Cardiac fibroblast (primary cell): ENCODE measurements around the gene TWNK.

ENCODE experiments used
- DNase-seq, 2 donors: peaks; one replicate each; pipeline versions ENCODE4 v3.0.0 to v3.0.0-alpha.2; 2010; ENCODE audit warnings: low read depth in 2 of 2
- H3K4me3 ChIP-seq, 2 donors: replicated peaks in 1 of 2; 1 replicate in 1 of 2; 2 replicates in 1 of 2; pipeline ENCODE4 v1.5.1; 2011; ENCODE audit warnings: low read depth in 2 of 2, low read length in 2 of 2, mild to moderate bottlenecking in 2 of 2, moderate library complexity in 1 of 2
- TF ChIP-seq, protein P1 (sequence below): IDR thresholded peaks from one replicate; pipeline ENCODE4 v1.5.1; 2011; ENCODE audit warnings: low read depth, mild to moderate bottlenecking, low read length, inconsistent platforms

TWNK gene

DNA sequence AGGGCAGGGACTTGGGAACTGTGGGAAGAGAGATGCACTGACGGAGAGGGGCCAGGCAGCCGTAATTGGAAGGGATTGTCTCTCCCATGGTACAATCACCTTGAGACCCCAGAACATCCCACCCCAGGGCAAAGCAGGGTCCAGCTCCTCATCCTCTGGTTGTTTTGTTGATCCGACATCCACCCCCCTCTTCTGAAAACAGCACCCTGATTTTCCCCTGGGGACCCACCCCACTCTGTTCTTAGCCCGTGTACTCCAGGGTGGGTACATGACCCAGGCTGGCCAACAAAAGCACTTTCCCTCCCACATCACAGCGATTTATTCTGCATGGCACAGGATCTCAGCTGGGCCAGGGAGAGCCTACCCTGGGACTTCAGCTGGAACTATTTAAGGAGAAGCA lies 29.5 kb downstream of the TWNK start:
- H3K4me3 ChIP-seq, result no peak overlapping the region
- TF ChIP-seq, protein P1, sequence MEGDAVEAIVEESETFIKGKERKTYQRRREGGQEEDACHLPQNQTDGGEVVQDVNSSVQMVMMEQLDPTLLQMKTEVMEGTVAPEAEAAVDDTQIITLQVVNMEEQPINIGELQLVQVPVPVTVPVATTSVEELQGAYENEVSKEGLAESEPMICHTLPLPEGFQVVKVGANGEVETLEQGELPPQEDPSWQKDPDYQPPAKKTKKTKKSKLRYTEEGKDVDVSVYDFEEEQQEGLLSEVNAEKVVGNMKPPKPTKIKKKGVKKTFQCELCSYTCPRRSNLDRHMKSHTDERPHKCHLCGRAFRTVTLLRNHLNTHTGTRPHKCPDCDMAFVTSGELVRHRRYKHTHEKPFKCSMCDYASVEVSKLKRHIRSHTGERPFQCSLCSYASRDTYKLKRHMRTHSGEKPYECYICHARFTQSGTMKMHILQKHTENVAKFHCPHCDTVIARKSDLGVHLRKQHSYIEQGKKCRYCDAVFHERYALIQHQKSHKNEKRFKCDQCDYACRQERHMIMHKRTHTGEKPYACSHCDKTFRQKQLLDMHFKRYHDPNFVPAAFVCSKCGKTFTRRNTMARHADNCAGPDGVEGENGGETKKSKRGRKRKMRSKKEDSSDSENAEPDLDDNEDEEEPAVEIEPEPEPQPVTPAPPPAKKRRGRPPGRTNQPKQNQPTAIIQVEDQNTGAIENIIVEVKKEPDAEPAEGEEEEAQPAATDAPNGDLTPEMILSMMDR, result no peak
- no peak for DNase-seq

DNA sequence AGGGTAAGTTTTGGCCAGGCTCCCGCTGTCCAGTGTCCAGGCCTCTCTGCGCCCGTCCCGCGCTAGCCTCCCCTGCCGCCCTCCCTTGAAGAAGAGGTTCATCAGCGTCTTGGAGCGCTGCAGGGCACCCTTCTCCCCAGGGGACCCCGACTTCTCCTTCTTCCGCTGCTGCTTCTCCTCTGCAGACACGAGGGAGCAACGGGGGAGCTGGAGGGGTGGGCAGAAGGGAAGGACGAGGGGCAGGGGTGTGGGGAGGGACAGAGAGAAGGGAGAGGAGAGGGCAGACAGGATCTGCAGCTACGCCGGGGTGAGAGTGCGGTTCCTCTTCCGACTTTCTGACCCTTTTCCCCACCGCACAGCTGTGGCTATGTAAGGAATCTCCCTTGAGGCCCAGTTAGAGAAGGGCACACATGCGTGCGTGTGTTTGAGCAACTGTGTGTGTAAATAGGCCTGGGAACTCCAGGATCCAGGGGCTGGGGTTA lies 30.8 kb downstream of the TWNK start:
- DNase-seq, result peak in 1 of 2 donors; percentile 46
- TF ChIP-seq, protein P1, result no peak

DNA sequence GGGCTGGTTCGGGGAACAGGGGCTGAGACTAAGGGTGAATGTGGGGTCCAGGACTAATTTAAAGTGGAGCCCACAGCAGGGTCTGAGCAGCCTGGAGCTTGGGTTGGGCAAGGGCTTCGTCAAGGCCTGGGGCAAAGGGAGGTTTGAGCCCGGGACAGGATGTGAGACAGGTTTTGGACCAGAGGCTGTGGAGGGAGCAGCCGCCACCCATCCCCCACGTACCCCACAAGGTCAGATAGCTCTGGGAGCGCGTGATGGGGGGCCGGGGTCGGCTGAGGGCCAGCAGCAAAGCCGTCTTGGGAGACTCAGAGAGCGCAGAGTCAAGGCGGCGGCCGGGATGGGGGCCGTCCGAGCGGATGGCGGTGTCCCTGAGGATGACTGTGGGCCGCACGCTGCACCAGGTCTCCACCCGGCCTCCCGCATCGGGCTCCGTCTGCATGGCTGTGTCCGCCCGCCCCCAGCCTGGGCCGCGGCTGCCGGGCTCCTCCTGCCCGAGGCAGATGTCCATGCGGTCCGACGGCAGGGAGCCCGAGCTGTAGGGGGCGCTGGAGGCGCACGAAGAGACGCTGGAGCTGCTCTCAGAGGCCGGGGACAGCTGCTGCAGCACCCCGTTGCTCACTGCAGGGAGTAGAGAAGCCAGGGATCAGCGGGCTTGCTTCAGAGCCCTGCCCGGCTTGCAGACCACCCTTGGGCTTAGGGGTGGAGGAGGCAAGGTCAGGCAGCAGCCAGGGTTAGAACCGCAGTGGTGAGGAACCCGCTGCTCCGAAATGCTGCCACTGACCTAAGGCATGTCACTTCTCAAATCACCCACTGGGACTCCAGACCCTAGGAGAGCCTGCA lies 31.5 kb downstream of the TWNK start:
- no peak overlapping the region for H3K4me3 ChIP-seq
- DNase-seq, result peak; percentile 85 to 88
- TF ChIP-seq, protein P1, result peak; percentile 81

More for the DNA sequence above, 30.8 kb downstream of the TWNK start:
- no peak overlapping the region for H3K4me3 ChIP-seq

- no peak overlapping the region for H3K4me3 ChIP-seq
- TF ChIP-seq, protein P1, result no peak
- DNase-seq, result no peak
Observed at GRCh38 chr10:101019440-101019703, 32.0 kb downstream of the TWNK start.

DNA sequence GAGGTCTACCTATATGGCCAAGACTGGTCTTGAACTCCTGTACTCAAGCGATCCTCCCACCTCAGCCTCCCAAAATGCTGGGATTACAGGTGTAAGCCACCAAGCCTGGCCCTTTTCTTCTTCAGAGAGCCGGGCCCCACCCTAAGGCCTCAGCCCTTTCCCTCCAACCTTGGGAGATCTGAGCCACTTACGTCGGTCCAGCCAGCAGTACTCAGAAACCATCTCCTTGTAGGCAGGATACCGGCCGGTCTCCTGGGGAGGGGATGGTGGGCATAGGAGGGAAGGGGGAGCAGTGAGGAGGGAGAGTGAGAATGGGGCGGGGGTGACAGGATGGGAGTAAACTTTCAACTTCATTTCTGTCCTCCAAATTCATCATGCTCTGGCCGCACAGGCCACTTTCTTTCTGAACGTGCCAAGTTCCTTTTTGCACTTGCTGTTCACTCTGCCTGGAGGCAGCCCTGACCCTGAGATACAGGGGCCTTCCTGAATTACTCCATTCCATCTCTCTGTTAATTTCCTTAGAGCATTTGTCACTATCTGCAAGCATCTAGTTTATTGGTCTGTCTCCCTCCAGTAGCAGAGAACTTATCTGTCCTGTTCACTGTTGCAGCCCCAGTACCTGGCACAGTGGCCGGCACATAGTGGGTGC lies 33.2 kb downstream of the TWNK start:
- DNase-seq, result no peak
- no peak overlapping the region for H3K4me3 ChIP-seq
- TF ChIP-seq, protein P1, result no peak

DNA sequence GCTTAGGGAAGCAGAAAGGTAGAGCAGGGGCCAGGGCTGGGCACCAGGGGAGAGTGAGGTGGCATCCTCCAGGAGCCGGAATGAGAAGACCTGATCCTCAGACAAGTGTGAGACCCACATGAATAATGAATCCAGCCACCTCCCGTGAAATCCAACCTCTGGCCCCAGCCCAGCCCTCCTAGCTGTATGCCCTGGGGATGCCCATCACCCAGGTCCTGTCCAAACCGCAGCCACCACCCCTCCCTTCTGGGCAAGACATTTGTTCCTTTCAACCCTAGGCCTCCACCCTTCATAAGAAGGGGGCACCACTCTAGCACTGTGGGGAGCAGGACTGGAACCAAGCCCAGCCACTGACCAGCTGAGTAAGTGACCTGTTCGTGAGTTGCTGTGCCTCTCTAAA lies 33.9 kb downstream of the TWNK start:
- TF ChIP-seq, protein P1, result no peak
- H3K4me3 ChIP-seq, result no peak overlapping the region
- DNase-seq, result no peak
